Esophagus muscularis mucosa (tissue), 4 donors: ENCODE data around the gene PHLDA3. TPM values are rescaled to one million over a fixed set of nuclear protein-coding genes. Genes with fewer than 3 reads are reported as not detected.

Experiments
- DNase-seq: peaks from one replicate; pipeline ENCODE4 v3.0.0-alpha.2; 2017; ENCODE audit errors: extremely low spot score
- H3K27ac ChIP-seq, 4 donors: fragments of 200-600 bp; sonication (generic); replicated peaks in 1 of 4; 1 replicate in 3 of 4; 2 replicates in 1 of 4; pipeline ENCODE4 v1.5.1; 2016 to 2019; ENCODE audit warnings: mild to moderate bottlenecking in 1 of 4
- H3K27me3 ChIP-seq, 4 donors: fragments of 200-600 bp; sonication (generic); one replicate each; pipeline versions ENCODE4 v1.5.1 to v1.6.0; 2016 to 2019
- H3K36me3 ChIP-seq, 4 donors: fragments of 200-600 bp; sonication (generic); one replicate each; pipeline ENCODE4 v1.5.1; 2016 to 2019
- H3K4me1 ChIP-seq, 4 donors: fragments of 200-600 bp; sonication (generic); one replicate each; pipeline ENCODE4 v1.5.1; 2016 to 2019
- H3K4me3 ChIP-seq, 4 donors: fragments of 200-600 bp; sonication (generic); 1 replicate in 2 of 4; 2 replicates in 2 of 4; pipeline ENCODE4 v1.5.1; 2016 to 2019; ENCODE audit warnings: mild to moderate bottlenecking in 4 of 4, moderate library complexity in 1 of 4
- H3K9me3 ChIP-seq, 4 donors: fragments of 200-600 bp; sonication (generic); 1 replicate in 3 of 4; 2 replicates in 1 of 4; pipeline ENCODE4 v1.5.1; 2016 to 2019
- EP300 ChIP-seq: sonication (generic); formaldehyde crosslinking; IDR thresholded peaks from one replicate; pipeline ENCODE4 v1.6.1; 2017; ENCODE audit warnings: antibody characterized with exemption
- POLR2A ChIP-seq: fragments of 450-650 bp; IDR thresholded peaks from one replicate; pipeline ENCODE4 v1.6.1; 2017; ENCODE audit warnings: antibody characterized with exemption, moderate library complexity, mild to moderate bottlenecking, low read depth
- POLR2AphosphoS5 ChIP-seq, 2 donors: sonication (generic); formaldehyde crosslinking; IDR thresholded peaks; one replicate each; pipeline ENCODE4 v1.6.1; 2017; ENCODE audit warnings: antibody characterized with exemption in 2 of 2
- WGBS: methylation state at CpG from one replicate; pipeline ENCODE4 v1.1.5; 2018; 5-methylcytosine and 5-hydroxymethylcytosine counted together
- intact Hi-C: fragments of 100-400 bp; cut with DNase I; formaldehyde crosslinking; loops from one replicate; pipeline ENCODE4 v1.15.1; 2023
- total RNA-seq, 4 donors: library from RNA; depleted of rRNA; stranded (reverse); fragments of >200 nt; gene quantifications; one replicate each; pipeline versions ENCODE4 v1.1.0 to v1.2.1, GENCODE V29; 2016
- TF ChIP-seq, protein P1 (sequence below), 3 experiments: fragments of 200-600 bp in 2 of 3; fragments of 450-650 bp in 1 of 3; sonication (generic) in 2 of 3; IDR thresholded peaks; one replicate each; pipeline ENCODE4 v1.5.1; 2017 to 2019; ENCODE audit warnings: antibody characterized with exemption in 3 of 3, mild to moderate bottlenecking in 2 of 3, moderate library complexity in 1 of 3

Gene PHLDA3
- total RNA-seq, 4 donors from 2014 or later = 63.5 to 158 (median 106) TPM

DNA sequence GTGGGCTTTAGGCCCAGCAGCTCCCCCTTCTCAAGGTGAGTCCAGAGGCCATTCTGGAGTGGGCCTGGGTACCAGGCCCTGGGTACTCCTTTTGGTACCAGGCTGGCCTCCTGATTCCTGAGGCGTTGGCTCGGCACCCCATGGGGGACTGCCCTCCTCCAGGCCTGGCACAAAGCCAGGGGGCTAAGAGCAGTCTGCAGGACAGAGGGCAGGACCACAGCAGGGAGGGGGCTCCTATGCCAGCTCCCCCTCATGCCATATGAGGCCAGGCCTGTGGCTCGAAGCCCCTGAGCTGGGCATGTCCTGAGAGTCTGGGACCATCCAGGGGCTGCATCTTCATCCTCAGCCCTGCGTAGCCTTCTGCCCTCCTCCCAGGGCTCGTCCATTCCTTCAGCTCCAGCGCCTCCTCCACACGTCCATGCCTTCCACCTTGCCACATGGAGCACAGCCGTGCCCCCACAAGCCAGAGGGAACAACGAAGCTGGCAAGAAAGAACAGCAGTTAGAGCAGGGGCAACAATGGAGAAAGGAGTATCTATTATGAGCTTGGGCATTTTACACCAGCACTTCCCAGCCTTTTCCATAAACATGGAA lies 3.2 kb downstream of the PHLDA3 start:
- no peak for DNase-seq

DNA sequence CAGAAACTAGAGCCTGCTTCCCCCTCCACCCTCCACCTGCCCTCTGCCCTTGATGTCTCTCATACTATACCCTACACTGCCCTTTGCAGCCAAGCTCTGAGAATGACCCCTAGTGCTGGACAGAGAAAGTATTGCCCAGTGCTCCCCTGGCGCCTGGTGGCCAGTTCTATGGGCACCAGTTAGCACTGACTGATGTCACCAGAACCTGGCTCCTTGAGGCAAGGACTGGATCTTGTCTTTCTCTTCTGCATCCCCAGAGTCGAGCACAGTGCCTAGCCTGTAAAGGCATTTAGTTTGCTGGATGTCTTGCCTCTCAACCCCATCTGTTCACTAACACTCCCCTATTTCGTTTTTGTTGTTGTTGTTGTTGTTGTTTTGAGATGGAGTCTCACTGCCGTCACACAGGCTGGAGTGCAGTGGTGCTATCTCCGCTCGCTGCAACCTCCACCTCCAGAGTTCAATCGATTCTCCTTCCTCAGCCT lies 5.9 kb downstream of the PHLDA3 start:
- Histone ChIP-seq H3K27me3 (no peaks in the 10 kb centered on the region), H3K9me3 (no peaks in the 10 kb centered on the region), H3K4me1 (peaks cover 43 to 79% (median 71%) of the 10 kb centered on the region in 4 donors), H3K4me3 (no peak overlapping the region), H3K36me3 (peaks cover 13 to 29% (median 22%) of the 10 kb centered on the region in 4 donors), H3K27ac (peak overlapping the region; percentile 75 to 95 (median 81))
- TF ChIP-seq POLR2A (no peak), EP300 (no peak), POLR2AphosphoS5 (IDR thresholded peaks at IDR 0.05) (peak in 1 of 2 donors; percentile 37)
- TF ChIP-seq, protein P1, sequence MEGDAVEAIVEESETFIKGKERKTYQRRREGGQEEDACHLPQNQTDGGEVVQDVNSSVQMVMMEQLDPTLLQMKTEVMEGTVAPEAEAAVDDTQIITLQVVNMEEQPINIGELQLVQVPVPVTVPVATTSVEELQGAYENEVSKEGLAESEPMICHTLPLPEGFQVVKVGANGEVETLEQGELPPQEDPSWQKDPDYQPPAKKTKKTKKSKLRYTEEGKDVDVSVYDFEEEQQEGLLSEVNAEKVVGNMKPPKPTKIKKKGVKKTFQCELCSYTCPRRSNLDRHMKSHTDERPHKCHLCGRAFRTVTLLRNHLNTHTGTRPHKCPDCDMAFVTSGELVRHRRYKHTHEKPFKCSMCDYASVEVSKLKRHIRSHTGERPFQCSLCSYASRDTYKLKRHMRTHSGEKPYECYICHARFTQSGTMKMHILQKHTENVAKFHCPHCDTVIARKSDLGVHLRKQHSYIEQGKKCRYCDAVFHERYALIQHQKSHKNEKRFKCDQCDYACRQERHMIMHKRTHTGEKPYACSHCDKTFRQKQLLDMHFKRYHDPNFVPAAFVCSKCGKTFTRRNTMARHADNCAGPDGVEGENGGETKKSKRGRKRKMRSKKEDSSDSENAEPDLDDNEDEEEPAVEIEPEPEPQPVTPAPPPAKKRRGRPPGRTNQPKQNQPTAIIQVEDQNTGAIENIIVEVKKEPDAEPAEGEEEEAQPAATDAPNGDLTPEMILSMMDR (IDR thresholded peaks at IDR 0.05) = peak in 2 of 3 experiments; percentile 13 to 33
- DNase-seq = no peak
- 83% methylated on average over 7 of the region's 7 CpGs for WGBS
- intact Hi-C loops = no loop called here

More for the DNA sequence above, 3.2 kb downstream of the PHLDA3 start:
- Histone ChIP-seq H3K27ac (peak overlapping the region; percentile 93 to 99 (median 96)), H3K4me3 (peak overlapping the region; percentile 81 to 99 (median 92)), H3K4me1 (peaks cover 44 to 78% (median 73%) of the 10 kb centered on the region in 4 donors), H3K9me3 (no peaks in the 10 kb centered on the region), H3K36me3 (peaks cover 13 to 29% (median 22%) of the 10 kb centered on the region in 4 donors), H3K27me3 (no peaks in the 10 kb centered on the region)
- WGBS = 75% methylated on average over 7 of the region's 9 CpGs
- TF ChIP-seq POLR2A = no peak
- TF ChIP-seq, protein P1 (IDR thresholded peaks at IDR 0.05) = no peak
- no peak for TF ChIP-seq EP300
- TF ChIP-seq POLR2AphosphoS5 (IDR thresholded peaks at IDR 0.05) = no peak
- intact Hi-C loops = no loop called here

DNA sequence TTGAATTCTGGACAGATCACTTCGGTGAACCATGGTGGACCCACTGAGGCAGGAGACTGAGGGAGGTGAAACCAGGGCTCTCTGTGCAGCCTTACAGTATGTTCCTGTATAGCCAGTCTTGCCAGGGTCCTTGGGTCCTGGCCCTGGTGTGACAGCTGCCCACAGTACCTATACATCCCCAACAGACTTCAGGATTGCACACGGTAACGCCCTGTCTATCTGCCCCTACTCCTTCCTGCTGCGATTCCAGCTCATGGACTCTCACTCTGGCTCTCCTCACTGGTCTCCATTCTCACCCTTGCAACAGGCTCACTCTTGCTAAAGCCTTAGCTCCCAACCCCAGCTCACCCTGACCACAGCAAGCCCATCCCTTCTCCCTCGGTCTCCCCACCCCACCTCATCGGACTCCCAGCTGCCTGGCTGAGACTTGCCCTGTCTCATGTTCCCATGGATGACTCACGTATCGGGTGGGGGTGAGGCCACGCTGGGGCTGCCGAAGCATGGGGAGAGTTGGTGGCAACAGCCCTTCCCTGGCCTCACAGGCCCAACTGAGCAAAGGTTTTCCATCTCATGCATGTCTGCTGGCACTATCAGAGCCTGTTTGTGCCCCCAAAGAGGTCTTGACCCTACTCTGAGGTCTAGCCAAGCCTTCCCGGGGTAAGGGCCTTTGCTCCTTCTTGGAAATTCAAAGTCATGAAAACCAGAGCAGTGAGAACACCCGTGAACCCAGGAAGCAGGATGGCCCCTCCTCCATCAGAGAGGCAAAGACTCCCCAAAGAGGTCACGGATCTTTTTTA lies 7.1 kb downstream of the PHLDA3 start:
- WGBS = 65% methylated on average over 11 of the region's 13 CpGs
- no peak for DNase-seq

DNA sequence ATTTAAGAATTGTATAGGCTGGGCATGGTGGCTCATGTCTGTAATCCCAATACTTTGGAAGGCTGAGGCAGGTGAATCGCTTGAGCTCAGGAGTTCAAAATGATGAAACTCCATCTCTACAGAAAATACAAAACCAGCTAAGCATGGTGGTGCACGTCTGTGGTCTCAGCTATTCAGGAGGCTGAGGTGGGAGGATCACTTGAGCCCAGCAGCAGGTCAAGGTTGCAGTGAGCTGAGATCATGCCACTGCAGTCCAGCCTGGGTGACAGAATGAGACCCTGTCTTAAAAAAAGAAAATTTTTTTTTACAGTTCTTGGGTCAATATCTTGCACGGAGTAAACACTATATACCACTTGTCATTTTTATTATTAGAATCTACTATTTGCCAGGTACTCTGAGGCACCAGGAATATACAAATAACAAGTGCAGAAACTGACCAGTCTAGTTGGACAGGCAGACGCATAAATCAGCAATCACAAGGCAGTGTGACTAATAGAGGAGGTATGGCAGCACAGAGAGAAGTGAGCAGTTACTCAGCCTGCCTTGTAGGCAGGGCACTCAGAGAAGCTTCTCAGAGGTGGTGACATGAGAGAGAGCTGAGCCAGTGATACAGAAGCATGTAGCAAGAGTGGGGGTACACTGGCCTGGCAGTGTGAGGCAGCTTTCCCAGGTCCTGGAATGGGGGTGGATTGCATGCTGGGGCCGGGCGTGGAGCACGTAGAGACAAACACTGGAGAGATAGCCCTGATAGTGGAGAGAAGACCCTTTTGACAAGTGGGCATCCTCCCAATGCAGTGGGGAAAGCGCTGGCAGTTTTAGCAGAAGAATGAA lies 8.0 kb downstream of the PHLDA3 start:
- DNase-seq = no peak
- WGBS = 71% methylated on average over 8 of the region's 8 CpGs
- Histone ChIP-seq H3K4me1 (peaks cover 39 to 86% (median 69%) of the 10 kb centered on the region in 4 donors), H3K27ac (peak overlapping the region; percentile 75 to 95 (median 81)), H3K27me3 (no peaks in the 10 kb centered on the region), H3K9me3 (no peaks in the 10 kb centered on the region), H3K36me3 (peaks cover 13 to 23% (median 21%) of the 10 kb centered on the region in 4 donors), H3K4me3 (no peak overlapping the region)
- intact Hi-C loops = no loop called here
- TF ChIP-seq, protein P1 (IDR thresholded peaks at IDR 0.05) = no peak
- TF ChIP-seq POLR2AphosphoS5 (IDR thresholded peaks at IDR 0.05) = peak; percentile 83 to 88
- TF ChIP-seq POLR2A = no peak
- TF ChIP-seq EP300 = no peak

More for the DNA sequence above, 7.1 kb downstream of the PHLDA3 start:
- peak overlapping the region; percentile 75 to 95 (median 81) for H3K27ac ChIP-seq
- no peaks in the 10 kb centered on the region for H3K27me3 ChIP-seq
- H3K36me3 ChIP-seq = peaks cover 13 to 29% (median 22%) of the 10 kb centered on the region in 4 donors
- H3K4me3 ChIP-seq = no peak overlapping the region
- H3K4me1 ChIP-seq = peaks cover 38 to 86% (median 69%) of the 10 kb centered on the region in 4 donors
- H3K9me3 ChIP-seq = no peaks in the 10 kb centered on the region
- intact Hi-C loops = no loop called here
- TF ChIP-seq EP300 = no peak
- TF ChIP-seq POLR2AphosphoS5 (IDR thresholded peaks at IDR 0.05) = peak; percentile 79 to 83
